HG03108 (cell line): ENCODE results near the gene NCKAP5.

ENCODE experiments used
- ATAC-seq: cut with Tn5 transposase; IDR thresholded peaks from one replicate; pipeline ENCODE4 v1.9.1; 2021; ENCODE audit warnings: moderate library complexity; ENCODE audit not compliant: unreplicated experiment

NCKAP5 gene

GRCh38 chr2:132923787-132924186, 644.5 kb downstream of the NCKAP5 start:
- no peak for ATAC-seq

GRCh38 chr2:132915812-132916549, 652.3 kb downstream of the NCKAP5 start:
- ATAC-seq, result peak; percentile 72

GRCh38 chr2:132911726-132912724, 656.2 kb downstream of the NCKAP5 start:
- ATAC-seq, result no peak

- ATAC-seq, result no peak
Measured at GRCh38 chr2:132910432-132910831, 657.8 kb downstream of the NCKAP5 start.

GRCh38 chr2:132909427-132909826, 658.8 kb downstream of the NCKAP5 start:
- no peak for ATAC-seq

- ATAC-seq, result no peak
Measured at GRCh38 chr2:132904142-132904842, 664.0 kb downstream of the NCKAP5 start.

- no peak for ATAC-seq
Measured at GRCh38 chr2:132902626-132903025, 665.6 kb downstream of the NCKAP5 start.

- ATAC-seq, result no peak
Measured at GRCh38 chr2:132901661-132902060, 666.6 kb downstream of the NCKAP5 start.

- no peak for ATAC-seq
Measured at GRCh38 chr2:132897111-132897510, 671.2 kb downstream of the NCKAP5 start.

GRCh38 chr2:132896073-132896472, 672.2 kb downstream of the NCKAP5 start:
- ATAC-seq, result no peak

GRCh38 chr2:132891498-132891897, 676.8 kb downstream of the NCKAP5 start:
- ATAC-seq, result no peak

GRCh38 chr2:132886574-132886973, 681.7 kb downstream of the NCKAP5 start:
- no peak for ATAC-seq

- ATAC-seq, result no peak
Measured at GRCh38 chr2:132884705-132885104, 683.6 kb downstream of the NCKAP5 start.

- ATAC-seq, result no peak
Measured at GRCh38 chr2:132884292-132884691, 684.0 kb downstream of the NCKAP5 start.

- no peak for ATAC-seq
Measured at GRCh38 chr2:132883430-132883829, 684.8 kb downstream of the NCKAP5 start.

- ATAC-seq, result no peak
Measured at GRCh38 chr2:132881546-132881945, 686.7 kb downstream of the NCKAP5 start.

- ATAC-seq, result no peak
Measured at GRCh38 chr2:132877923-132878322, 690.3 kb downstream of the NCKAP5 start.

GRCh38 chr2:132876745-132877391, 691.4 kb downstream of the NCKAP5 start:
- ATAC-seq, result no peak

- no peak for ATAC-seq
Measured at GRCh38 chr2:132875193-132875592, 693.1 kb downstream of the NCKAP5 start.

- no peak for ATAC-seq
Measured at GRCh38 chr2:132873738-132874137, 694.5 kb downstream of the NCKAP5 start.

- ATAC-seq, result no peak
Measured at GRCh38 chr2:132871831-132872230, 696.4 kb downstream of the NCKAP5 start.
